Panc1 (cell line): ENCODE results near the gene PTPRK. TPM values are rescaled to one million over a fixed set of nuclear protein-coding genes. Genes with fewer than 3 reads are reported as not detected.

Source experiments
- ATAC-seq: fragments of 200-7000 bp; cut with Tn5 transposase; 2 replicates; pipeline ENCODE4 v1.9.1; 2020; ENCODE audit warnings: mild to moderate bottlenecking, moderate library complexity
- BruUV-seq: library from RNA; stranded (reverse); fragments of 400-500 nt; replicated peaks from 2 replicates; lab custom pipeline; 2021; lab: Mats Ljungman, UMichigan
- CTCF ChIA-PET: fragments of 300-600 bp; sonication (Branson Sonifier 250); formaldehyde crosslinking; loops from one replicate; lab custom pipeline; 2022; ENCODE audit warnings: antibody characterized with exemption; lab: Charles Lee
- POLR2A ChIA-PET: fragments of 300-600 bp; sonication (Branson Sonifier 250); formaldehyde crosslinking; loops from one replicate; lab custom pipeline; 2022; ENCODE audit warnings: antibody characterized with exemption; lab: Charles Lee
- DNase-seq: peaks from one replicate; pipeline ENCODE4 v3.0.0-alpha.2; 2010; ENCODE audit warnings: low read depth, low spot score
- H3K27ac ChIP-seq: 2 replicates; pipeline ENCODE4 v1.5.1; 2011; ENCODE audit warnings: mild to moderate bottlenecking, low read length, inconsistent platforms
- H3K27me3 ChIP-seq: fragments of 200-500 bp; sonication (Bioruptor generic); 2 replicates; pipeline ENCODE4 v1.6.0; 2014; ENCODE audit warnings: low read length, inconsistent platforms; ENCODE audit not compliant: control insufficient read depth, insufficient read depth
- H3K36me3 ChIP-seq: fragments of 200-500 bp; sonication (Bioruptor generic); 2 replicates; pipeline ENCODE4 v1.5.1; 2014; ENCODE audit warnings: inconsistent platforms, mild to moderate bottlenecking, low read length, moderate library complexity; ENCODE audit not compliant: control insufficient read depth, insufficient read depth
- H3K4me1 ChIP-seq: 2 replicates; pipeline ENCODE4 v1.5.1; 2011; ENCODE audit warnings: inconsistent platforms, mild to moderate bottlenecking, low read length, moderate library complexity; ENCODE audit not compliant: control insufficient read depth, insufficient read depth
- H3K4me3 ChIP-seq, 2 experiments: 2 replicates each; pipeline ENCODE4 v1.5.1; 2011 to 2012; ENCODE audit warnings: low read depth in 2 of 2, low read length in 2 of 2, mild to moderate bottlenecking in 2 of 2, inconsistent platforms in 1 of 2, moderate library complexity in 1 of 2
- H3K9me3 ChIP-seq: fragments of 200-500 bp; sonication (Bioruptor generic); 2 replicates; pipeline ENCODE4 v1.5.1; 2014; ENCODE audit warnings: low read depth, mild to moderate bottlenecking, inconsistent platforms, low read length, moderate library complexity; ENCODE audit not compliant: control insufficient read depth, insufficient read depth
- CTCF ChIP-seq: fragments of 450-650 bp; IDR thresholded peaks from 2 replicates; pipeline ENCODE4 v1.5.1; 2017; ENCODE audit warnings: mild to moderate bottlenecking
- POLR2AphosphoS5 ChIP-seq: IDR thresholded peaks from 2 replicates; pipeline ENCODE4 v1.6.1; 2012; ENCODE audit warnings: mild to moderate bottlenecking, low read depth, low read length, moderate library complexity
- REST ChIP-seq, 2 experiments: IDR thresholded peaks; 2 replicates each; pipeline ENCODE4 v1.6.1; 2011 to 2012; ENCODE audit warnings: low read depth in 2 of 2, control low read depth in 1 of 2, low read length in 1 of 2, mild to moderate bottlenecking in 1 of 2, moderate library complexity in 1 of 2; ENCODE audit not compliant: insufficient read depth in 1 of 2
- SIN3A ChIP-seq: IDR thresholded peaks from 2 replicates; pipeline ENCODE4 v1.6.1; 2012; ENCODE audit warnings: low read depth, mild to moderate bottlenecking, low read length, moderate library complexity, borderline replicate concordance; ENCODE audit not compliant: insufficient read depth
- TCF7L2 ChIP-seq: IDR thresholded peaks from 2 replicates; pipeline ENCODE4 v1.6.1; 2011; ENCODE audit warnings: mild to moderate bottlenecking, low read depth, low read length, inconsistent platforms
- in situ Hi-C: cut with HindIII; loops from 2 replicates; pipeline ENCODE4 v1.10.0; 2016; ENCODE audit warnings: low sequenced_read_pairs, low pct_unique_long_range_greater_than_20kb
- intact Hi-C: fragments of 100-400 bp; cut with micrococcal nuclease; formaldehyde crosslinking; loops from one replicate; pipeline ENCODE4 v1.10.0; 2022; ENCODE audit not compliant: unreplicated experiment
- total RNA-seq: library from RNA; stranded (reverse); gene quantifications from one replicate; pipeline ENCODE4 v1.2.1, GENCODE V29; 2021; ENCODE audit not compliant: unreplicated experiment

Gene PTPRK
- total RNA-seq, 1 experiment from 2014 or later, result 61.8 TPM

- Histone ChIP-seq H3K27me3 (no peaks in the 10 kb centered on the region), H3K27ac (no peak overlapping the region), H3K9me3 (no peaks in the 10 kb centered on the region), H3K36me3 (no peaks in the 10 kb centered on the region), H3K4me3 (no peak overlapping the region), H3K4me1 (no peaks in the 10 kb centered on the region)
- TF ChIP-seq POLR2AphosphoS5 (no peak), TCF7L2 (no peak)
- no peak for DNase-seq
- CTCF ChIA-PET, result no interaction called here
- in situ Hi-C loops, result no loop called here
- intact Hi-C loops, result no loop called here
- POLR2A ChIA-PET, result no interaction called here
- ATAC-seq, result no peak
- no TSS peak for BruUV-seq
Observed at GRCh38 chr6:128152551-128152950, 367.8 kb downstream of the PTPRK start.

- H3K36me3 ChIP-seq, result no peaks in the 10 kb centered on the region
- ChIA-PET CTCF (no interaction called here), POLR2A (no interaction called here)
- DNase-seq, result no peak
- no peak overlapping the region for H3K4me3 ChIP-seq
- ATAC-seq, result no peak
- H3K27ac ChIP-seq, result no peak overlapping the region
- in situ Hi-C loops (no loop called here), intact Hi-C loops (no loop called here)
- no peaks in the 10 kb centered on the region for H3K27me3 ChIP-seq
- no peaks in the 10 kb centered on the region for H3K9me3 ChIP-seq
- no peak for TF ChIP-seq TCF7L2
- TF ChIP-seq SIN3A, result no peak
- TF ChIP-seq CTCF, result no peak
- TF ChIP-seq POLR2AphosphoS5, result no peak
- no peak for TF ChIP-seq REST (IDR thresholded peaks at IDR 0.05; ENCODE audit: insufficient read depth in 1 of 2, low read depth in 2 of 2, low read length in 1 of 2)
- H3K4me1 ChIP-seq, result no peaks in the 10 kb centered on the region
- BruUV-seq, result no TSS peak
Observed at GRCh38 chr6:128150376-128150775, 370.0 kb downstream of the PTPRK start.

GRCh38 chr6:128149796-128150195 lies 370.6 kb downstream of the PTPRK start:
- CTCF ChIA-PET, result no interaction called here

More at GRCh38 chr6:128149796-128150195, 370.6 kb downstream of the PTPRK start:
- POLR2A ChIA-PET, result no interaction called here
- TF ChIP-seq POLR2AphosphoS5 (no peak), CTCF (no peak)
- no peak for ATAC-seq
- BruUV-seq, result no TSS peak
- no peaks in the 10 kb centered on the region for H3K4me1 ChIP-seq
- in situ Hi-C loops (no loop called here), intact Hi-C loops (no loop called here)
- no peak overlapping the region for H3K4me3 ChIP-seq
- no peak overlapping the region for H3K27ac ChIP-seq
- no peaks in the 10 kb centered on the region for H3K27me3 ChIP-seq
- no peaks in the 10 kb centered on the region for H3K36me3 ChIP-seq
- DNase-seq, result no peak
- no peaks in the 10 kb centered on the region for H3K9me3 ChIP-seq
